Activated CD4-positive, alpha-beta T cell treated with anti-CD3 and anti-CD28 coated beads for 4 hours (primary cell): Measurements from ENCODE around the gene MXI1.
"Not testable (repeated sequence)": the region's sequence is repeated elsewhere in the genome, so short reads cannot be mapped to it uniquely, and the experiment has no call there.

Experiments
- DNase-seq, 2 donors: peaks; one replicate each; pipeline ENCODE4 v3.0.0-alpha.2; 2020

Gene MXI1

DNA sequence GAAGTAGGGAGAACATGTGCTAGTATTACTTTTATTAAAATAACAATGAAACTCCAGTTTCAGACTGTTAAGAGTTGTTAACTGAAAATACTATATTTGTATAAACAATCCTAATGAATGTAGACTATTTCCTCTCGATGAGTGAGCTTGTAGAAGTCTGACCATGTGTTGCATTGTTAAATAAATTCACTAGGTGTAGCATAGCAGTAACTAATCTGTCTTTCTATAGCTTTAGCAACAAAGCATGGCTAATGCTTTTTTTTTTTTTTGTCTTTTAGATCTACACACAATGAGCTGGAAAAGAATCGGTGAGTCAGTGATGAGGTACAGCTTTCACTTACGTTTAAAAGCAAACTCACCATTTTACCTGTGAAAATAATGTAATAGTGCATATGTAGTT lies 37.1 kb downstream of the MXI1 start:
- no peak for DNase-seq

DNA sequence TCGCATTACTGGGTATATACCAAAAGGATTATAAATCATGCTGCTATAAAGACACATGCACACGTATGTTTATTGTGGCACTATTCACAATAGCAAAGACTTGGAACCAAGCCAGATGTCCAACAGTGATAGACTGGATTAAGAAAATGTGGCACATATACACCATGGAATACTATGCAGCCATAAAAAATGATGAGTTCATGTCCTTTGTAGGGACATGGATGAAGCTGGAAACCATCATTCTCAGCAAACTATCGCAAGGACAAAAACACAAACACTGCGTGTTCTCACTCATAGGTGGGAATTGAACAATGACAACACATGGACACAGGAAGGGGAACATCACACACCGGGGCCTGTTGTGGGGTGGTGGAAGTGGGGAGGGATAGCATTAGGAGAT lies 40.4 kb downstream of the MXI1 start:
- DNase-seq: not testable (repeated sequence)

DNA sequence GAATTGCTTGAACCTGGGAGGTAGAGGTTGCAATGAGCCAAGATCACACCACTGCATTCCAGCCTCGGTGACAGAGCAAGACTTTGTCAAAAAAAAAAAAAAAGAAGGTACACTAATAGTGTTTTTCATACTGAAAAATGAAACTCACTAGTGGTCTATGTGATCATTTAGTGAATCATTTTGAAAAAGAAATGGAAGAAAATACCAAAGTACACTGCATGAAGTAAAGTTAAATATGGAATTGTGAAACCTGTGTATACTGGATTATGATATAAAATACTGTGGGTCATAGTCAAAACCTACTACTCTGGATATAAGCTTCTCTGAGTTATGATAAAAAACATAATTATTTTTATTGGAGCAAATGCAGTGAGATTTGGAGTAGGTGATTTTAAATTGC lies 42.1 kb downstream of the MXI1 start:
- not testable (repeated sequence) for DNase-seq

DNA sequence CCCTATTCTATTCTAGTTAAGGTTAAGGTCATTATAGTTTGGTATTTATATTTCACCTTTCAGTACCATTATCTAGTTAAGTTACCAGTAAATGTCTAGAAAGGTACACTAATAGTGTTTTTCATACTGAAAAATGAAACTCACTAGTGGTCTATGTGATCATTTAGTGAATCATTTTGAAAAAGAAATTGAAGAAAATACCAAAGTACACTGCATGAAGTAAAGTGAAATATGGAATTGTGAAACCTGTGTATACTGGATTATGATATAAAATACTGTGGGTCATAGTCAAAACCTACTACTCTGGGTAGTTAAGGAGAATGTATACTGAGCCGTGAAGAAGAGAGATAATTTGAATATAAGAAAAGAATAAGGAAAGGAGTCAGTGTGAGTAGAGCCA lies 44.0 kb downstream of the MXI1 start:
- not testable (repeated sequence) for DNase-seq

DNA sequence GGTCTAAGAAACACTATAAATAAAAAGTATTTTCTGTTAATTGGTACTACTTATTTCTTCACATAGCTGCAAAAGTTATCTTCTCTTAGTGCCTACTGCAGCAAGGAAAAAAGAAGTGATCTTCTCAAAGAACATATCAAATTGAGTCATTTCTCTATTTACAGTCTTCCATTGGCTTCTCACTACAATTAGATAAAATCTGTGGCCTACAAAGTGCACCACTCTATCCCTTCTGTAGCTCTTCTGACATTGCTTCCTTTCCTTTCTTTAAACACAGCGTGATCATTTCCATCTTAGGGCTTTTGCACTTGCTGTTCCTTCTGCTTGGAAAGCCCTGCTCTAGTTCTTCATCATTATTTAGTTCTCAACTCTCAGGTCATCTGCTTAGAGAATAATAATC lies 44.7 kb downstream of the MXI1 start:
- no peak for DNase-seq

DNA sequence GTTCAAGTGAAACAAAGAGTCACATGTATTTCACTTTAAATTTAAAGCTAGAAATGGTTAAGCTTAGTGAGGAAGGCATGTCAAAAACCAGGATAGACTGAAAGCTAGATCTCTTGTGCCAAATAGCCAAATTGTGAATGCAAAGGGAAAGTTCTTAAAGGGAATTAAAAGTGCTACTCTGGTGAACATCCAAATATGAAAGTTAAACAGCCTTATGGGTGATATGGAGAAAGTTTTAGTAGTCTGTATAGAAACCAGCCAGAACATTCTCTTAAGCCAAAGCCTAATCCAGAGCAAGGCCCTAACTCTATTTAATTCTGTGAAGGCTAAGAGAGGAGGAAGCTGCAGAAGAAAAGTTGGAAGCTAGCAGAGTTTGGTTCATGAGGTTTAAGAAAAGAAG lies 47.1 kb downstream of the MXI1 start:
- no peak for DNase-seq

DNA sequence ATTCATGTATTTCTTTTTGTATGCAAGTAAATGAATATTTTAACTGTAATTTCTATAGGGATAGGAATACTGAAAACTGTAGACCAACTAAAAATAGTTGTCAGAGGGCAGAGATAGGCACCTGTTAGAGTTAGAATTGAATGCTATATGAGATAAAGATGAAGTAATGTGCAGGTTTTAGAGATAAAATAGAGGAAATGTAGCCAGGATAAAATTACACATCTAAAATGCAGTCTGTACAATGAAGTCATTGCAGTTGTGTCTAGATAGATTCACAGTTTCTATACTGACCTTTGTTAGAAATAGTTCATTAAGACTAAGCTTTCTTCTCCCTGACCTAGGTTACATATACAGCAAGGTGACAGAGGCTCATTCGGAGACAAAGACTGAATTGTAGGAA lies 51.1 kb downstream of the MXI1 start:
- DNase-seq: no peak

DNA sequence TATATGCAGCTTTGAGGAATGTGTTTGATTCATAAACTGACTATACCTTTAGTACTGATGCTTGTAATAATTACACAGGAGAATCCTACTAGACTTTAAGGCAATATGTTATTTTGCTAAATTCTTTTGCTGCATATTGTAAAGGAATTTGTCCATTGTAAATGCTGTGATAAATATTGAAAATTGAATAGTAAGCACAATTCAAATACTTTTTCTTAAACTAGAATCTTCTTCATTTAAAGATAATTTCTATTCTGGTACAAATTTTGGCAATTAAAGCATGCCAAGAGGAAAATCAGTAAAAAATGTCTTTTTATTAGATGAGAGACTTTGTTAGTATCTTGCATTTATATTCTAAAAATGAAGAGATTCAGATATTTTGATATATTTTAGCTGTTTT lies 51.9 kb downstream of the MXI1 start:
- DNase-seq: no peak

DNA sequence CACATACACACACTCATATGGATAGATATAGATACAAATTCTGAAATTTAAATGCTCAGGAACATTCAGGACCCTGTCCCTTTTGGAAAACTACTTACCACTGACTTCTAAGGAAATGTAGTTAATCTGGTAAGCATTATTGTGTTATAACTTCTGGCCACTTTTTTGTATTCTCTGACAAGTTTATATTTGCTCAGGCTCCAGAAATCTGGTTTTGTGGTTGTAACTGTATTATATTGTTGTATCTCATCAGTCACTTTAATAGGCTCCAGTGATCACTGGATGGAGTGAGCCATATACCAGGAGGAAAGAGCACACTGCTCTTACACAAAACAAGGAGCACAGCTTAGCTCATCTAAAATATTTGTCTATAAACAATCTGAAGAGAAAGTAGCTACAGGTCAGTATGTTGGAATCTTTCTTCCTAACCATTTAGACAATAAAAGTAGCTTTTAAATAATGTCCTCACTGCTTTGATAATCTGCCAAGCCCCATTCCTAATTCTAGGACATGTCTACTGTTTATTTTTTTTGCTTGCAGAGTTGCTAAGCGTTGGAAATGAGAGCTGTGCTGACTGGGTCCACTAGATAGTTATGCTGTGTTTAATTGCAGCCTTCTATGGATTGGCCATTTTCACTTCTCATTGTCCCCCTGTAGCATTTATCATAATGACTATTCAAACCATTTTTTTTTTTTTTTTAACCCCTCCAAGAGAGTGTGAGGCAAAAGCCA lies 53.5 kb downstream of the MXI1 start:
- DNase-seq: no peak

DNA sequence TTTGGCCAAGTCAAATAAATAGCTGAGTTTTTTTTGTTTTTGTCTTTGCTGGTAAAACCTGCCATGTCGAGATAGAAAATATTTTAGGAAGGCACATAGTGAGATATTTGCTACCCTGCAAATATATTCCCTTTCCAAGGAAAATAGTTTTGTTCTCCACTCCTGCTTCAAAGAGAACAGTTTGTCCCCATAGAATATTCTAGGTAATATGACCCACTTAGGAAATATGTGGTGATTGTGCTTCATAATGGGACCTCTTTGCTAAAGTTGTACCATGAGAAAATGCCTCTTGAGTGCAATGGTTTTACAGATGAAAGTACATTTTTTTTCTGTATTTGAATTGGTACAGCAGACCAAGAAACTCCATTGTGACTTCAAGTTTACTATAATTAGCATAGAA lies 55.8 kb downstream of the MXI1 start:
- no peak for DNase-seq

DNA sequence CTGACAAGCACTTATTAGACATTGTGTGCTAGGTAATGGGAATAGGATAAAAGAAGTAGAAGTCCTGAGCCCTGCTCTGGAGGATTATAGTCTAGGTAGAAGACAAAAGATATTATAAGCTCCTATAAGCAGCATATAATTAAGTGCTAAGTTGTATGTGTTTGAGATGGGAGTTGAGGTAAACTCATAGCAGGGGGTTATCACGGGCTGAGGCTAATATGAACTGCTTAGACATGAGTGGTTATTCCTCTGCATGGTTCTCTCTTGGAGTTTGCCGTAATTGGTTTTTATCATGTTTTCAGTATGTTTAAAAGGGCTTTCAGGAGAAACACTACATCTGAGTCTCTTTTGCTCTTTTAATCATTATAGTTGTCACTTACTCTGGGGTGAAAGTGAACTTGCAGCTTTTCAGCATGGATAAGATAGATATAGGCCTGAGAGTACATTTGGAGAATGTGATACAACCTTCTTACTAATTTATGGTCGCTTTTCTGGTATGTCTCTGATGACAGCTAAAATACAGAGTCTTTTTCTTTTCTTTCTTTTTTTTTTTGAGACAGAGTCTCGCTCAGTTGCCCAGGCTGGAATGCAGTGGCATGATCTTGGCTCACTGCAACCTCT lies 58.3 kb downstream of the MXI1 start:
- DNase-seq: no peak

DNA sequence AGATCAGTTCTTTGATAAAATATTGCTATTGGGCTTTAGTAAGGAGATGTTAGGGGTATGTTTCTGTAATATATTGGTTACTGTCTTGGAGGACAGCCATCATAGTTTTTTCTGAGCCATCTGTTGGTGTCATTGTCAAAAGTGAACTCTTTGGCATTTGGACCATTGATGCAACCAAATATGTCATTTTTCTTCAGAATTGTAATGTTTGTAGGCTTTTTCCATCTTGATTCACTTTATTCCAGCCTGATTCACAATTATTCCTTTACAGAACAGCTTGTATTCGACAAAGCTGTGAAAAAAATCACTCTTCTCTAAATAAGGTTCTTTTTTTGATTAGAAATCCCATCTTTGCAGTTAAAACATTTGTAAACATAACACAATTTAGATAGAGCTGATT lies 59.9 kb downstream of the MXI1 start:
- no peak for DNase-seq

DNA sequence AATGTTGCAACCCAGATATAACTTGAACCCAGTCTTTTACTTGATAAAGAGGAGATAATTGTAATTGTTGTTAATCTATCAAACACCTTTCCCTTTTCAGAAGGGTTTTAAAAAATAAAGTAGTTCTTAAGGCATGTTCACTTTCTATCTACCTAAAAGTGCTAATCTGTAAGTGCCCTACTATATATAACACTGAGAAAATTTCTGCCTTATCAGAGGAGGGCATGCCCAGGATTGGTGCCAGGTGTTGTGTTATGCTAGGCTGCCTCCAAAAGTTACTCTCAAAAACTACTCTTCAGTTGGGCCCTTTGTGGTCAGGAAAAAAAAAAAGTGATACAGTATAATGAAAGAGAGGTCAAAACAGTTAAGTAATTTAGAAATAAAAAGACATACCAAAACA lies 61.0 kb downstream of the MXI1 start:
- DNase-seq: no peak

DNA sequence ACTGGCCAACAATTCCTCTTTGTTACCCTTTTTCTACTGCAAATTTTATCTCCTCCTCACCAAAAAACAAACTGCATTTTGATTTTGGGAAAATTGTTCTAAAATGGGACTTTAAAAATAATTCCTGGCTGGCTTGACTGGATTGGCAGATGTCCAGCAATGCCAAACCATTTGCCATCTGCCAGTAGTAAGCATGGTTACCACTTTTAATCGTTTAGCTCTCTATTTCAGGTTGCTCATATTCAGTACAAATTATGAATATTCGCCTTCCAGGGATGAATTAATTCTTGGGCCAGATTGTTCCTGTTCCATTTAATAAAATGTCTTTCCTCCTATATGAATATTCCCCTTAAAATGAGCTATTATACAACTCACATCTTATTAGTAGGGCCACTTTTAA lies 61.6 kb downstream of the MXI1 start:
- no peak for DNase-seq

DNA sequence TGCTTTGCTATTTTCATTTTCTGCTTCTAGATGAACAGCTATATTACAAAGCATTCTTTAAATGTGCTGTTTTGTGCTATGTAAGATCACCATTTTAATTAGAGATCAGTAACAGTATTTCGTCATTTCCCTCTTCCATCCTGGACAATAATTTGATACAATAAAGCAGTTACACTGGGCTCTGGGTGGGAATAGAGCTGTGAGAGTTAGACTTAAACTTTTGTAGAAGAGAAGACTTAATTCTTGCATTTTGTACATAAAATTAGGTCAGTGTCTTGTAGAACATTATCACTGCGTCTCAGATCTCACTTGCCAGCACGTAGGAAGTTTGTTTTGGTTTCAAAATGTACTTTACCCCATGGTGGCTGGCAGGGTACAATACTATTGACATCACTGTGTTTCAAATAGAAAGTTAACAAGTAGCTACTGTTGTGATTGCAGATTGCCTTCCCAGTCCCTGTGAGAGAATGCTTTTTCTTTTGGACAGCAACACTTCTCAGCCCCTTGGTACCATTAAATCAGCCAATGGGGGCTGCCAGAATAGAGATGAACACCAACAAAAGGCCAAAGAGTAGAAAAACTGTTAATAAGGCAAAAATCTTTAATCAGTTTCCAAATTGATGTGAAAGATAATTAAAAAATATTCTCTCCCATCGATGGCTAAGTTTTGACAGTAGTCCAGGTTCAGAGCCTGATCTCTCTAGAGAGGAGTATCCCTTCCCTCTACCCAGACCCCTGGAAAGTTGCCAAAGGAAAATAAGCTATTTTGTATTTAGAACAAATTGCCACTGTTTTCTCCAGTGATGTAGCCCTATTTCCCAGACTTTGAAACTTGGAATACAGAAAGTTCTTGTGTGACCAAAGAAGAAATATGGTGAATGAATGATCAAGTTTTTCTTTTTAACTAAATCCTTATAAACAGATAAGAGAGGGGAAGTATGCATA lies 62.2 kb downstream of the MXI1 start:
- DNase-seq: peak in 1 of 2 donors; percentile 4

DNA sequence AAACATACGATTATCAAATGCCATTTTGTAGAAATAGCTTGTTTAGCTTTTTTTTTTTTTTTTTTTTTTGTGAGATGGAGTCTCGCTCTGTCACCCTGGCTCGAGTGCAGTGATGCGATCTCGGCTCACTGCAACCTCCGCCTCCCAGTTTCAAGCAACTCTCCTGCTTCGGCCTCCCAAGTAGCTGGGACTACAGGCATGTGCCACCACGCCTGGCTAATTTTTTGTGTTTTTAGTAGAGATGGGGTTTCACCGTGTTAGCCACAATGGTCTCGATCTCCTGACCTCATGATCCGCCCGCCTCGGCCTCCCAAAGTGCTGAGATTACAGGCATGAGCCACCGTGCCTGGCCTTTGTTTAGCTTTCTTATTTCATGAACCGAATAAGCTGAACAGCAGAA lies 65.6 kb downstream of the MXI1 start:
- DNase-seq: not testable (repeated sequence)

DNA sequence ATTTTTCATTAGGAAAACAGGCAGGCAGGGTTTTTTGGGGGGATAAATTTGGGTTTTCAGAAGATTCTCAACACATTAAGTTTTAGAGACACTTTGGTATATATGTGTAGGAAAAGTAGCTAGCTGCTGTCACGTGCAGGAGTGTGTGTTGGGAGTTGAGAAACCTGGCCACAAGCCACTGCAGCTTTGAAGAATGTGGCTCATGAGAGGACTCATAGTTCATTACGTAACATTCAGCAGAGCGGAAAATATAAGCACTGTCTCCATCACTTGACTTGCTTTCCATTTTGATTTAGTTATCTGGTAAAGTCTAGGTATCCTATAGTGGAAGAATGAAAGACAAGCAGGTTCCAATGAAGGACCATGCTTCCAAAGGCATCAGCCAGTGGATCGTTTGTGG lies 66.1 kb downstream of the MXI1 start:
- DNase-seq: peak; percentile 38 to 42

DNA sequence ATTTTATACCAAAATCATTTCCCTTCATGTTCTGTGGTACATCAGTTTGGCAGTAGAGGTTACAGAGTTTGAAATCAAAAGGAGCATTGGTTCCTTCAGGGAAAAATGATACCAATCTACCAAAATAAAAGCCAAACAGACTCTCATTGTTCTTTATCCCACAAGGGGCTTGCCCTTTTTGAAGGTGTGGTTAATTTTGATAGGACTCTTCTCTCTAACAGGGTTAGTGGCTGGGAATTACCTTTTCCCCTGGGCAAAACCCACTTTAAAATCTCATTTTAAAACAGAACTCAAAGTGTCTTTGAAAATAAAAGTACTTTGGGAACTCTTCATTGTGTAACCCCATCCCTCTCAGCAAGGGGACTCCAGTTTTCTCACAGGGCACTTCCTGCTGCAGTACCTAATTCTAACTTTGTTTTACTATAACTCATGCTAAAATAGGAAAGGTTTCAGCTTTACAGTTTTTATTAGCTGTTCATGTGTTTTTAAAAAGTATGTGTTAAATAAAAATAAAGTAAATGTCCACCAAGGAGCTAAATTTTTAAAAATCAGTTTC lies 66.7 kb downstream of the MXI1 start:
- DNase-seq: no peak

DNA sequence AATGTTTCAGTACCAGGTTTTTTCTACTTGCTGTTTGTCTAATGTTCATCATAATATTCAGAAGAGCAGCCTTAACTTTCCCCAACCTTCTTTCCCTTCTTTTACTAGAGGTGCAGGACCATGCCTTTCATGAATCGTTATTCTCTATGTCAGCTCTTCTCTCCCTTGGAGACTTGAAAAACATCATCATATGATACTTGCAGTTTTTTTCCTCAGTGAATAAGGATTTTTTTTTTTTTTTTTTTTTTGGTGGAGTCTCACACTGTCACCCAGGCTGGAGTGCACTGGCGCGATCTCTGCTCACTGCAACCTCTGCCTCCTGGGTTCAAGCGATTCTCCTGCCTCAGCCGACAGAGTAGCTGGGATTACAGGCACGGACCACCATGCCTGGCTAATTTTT lies 67.2 kb downstream of the MXI1 start:
- no peak for DNase-seq

DNA sequence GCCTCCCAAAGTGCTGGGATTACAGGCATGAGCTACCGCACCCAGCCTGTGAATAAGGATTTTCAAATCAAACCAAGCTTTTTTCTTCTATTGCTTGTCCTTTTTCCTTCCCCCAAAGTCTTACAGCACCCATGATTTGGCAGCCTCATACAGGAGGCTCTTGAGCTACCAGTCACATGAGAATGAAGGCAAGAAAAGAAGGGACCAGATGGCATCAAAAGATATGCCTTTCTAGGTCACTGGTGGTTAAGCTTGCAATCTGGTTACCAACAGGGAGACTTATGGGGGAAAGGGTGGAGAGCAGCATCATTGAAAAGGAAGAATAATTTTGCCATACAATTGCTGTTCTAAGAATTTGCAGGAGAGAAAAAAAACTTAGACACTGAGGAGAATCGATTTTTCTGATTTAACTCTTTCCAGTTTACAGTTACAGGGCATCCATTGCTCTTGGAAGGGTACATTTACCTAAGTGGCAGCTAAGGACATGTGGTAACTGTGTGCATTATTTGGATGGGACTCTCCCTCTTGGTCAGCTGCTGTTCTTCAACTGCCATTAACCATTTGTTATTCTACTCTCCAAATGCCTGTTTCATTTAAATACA lies 67.8 kb downstream of the MXI1 start:
- DNase-seq: no peak

DNA sequence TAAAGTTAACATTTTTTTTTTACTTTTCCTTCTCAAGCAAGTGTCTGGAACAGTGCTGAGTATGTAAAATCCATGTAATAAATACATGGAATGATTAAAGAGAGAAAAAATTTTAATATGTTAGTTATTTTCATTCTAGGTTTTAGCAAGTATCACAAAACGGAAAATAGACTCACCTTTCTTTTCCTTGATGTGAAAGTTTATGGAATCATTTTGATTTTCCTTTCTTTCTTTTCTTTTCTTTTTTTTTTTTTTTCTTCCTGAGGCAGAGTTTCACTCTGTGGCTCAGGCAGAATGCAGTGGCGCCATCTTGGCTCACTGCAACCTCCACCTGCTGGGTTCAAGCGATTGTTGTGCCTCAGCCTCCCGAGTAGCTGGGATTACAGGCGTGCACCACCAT lies 69.2 kb downstream of the MXI1 start:
- no peak for DNase-seq

DNA sequence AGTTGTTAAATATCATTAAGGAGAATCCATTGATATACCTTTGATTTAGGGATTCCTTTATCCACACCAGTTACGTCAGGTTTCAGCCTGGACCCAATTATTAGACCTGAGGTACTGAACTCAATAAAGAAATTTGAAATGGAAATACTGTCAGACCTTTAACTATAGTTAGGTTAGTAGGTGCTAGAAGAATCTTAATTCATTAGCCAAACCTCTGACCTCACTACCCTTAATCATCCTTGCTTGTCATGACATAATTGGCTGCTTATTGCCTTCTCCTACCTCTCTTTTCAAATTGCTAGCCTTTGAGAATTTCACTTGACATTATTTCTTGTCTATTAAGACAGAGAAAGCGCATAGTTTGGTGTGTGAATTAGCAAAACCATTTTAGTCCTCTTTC lies 70.2 kb downstream of the MXI1 start:
- no peak for DNase-seq
